ENCODE measurements around the gene STAG1. TPM values are rescaled to one million over a fixed set of nuclear protein-coding genes. Genes with fewer than 3 reads are reported as not detected.
A peak's percentile ranks its signal among the peaks of the same experiment; 100 is the strongest.

Gene STAG1
- total RNA-seq, 1 experiment from 2014 or later, result 34.6 TPM

GRCh38 chr3:136351905-136352304, 400.3 kb downstream of the STAG1 start:
- H2BK120ac ChIP-seq (ENCODE audit: low read depth, low read length, poor library complexity, severe bottlenecking), result no peak overlapping the region
- H2BK5ac ChIP-seq (ENCODE audit: insufficient read length, low read length), result no peak overlapping the region
- no peak overlapping the region for H3K18ac ChIP-seq (ENCODE audit: insufficient read length, low read depth, low read length)
- no peak overlapping the region for H3K9ac ChIP-seq (ENCODE audit: extremely low read depth, insufficient read length, low read length)
- H3K79me1 ChIP-seq (ENCODE audit: insufficient read depth, low read depth, low read length, poor library complexity, severe bottlenecking), result peaks cover 4% of the 10 kb centered on the region
- no peaks in the 10 kb centered on the region for H4K20me1 ChIP-seq (ENCODE audit: control insufficient read depth, insufficient read depth, insufficient read length)
- no peak overlapping the region for H3T11ph ChIP-seq (ENCODE audit: low read length)
- no peaks in the 10 kb centered on the region for H3K27me3 ChIP-seq (ENCODE audit: insufficient read depth, low read length)
- Mint-ChIP-seq H3K36me3 (ENCODE audit: insufficient read depth in 1 of 3, low read depth in 3 of 3) (peaks cover 0 to 17% (median 14%) of the 10 kb centered on the region in 3 experiments; a peak in 5 of 7 replicates), H3K27me3 (ENCODE audit: low read depth) (no peaks in the 10 kb centered on the region), H3K4me1 (peaks cover 8 to 11% of the 10 kb centered on the region in 2 experiments), H3K4me3 (no peak overlapping the region), H3K27ac (peak overlapping the region in 1 of 3 experiments; percentile 87; a peak in 2 of 7 replicates), H3K9me3 (no peaks in the 10 kb centered on the region; a peak in 1 of 5 replicates)
- no peak overlapping the region for H3K4me2 ChIP-seq (ENCODE audit: insufficient read depth, insufficient read length, low read length)
- no peak overlapping the region for H3K27ac ChIP-seq (ENCODE audit: insufficient read length, low read depth, low read length)
- H2BK12ac ChIP-seq (ENCODE audit: insufficient read length, low read depth, low read length), result no peak overlapping the region
- no peak for DNase-seq
- H4K5ac ChIP-seq (ENCODE audit: insufficient read length, low read depth, low read length), result no peak overlapping the region
- H3K4me1 ChIP-seq (ENCODE audit: insufficient read depth, low read length), result no peaks in the 10 kb centered on the region
- no CpG with 5 or more reads among the region's 3 CpGs for WGBS (ENCODE audit: extremely low coverage, insufficient read length, low lambda C conversion rate)
- H3K23ac ChIP-seq (ENCODE audit: insufficient read length, low read depth, low read length), result no peak overlapping the region
- no peak overlapping the region for H3K56ac ChIP-seq (ENCODE audit: insufficient read length, low read depth, low read length)
- H3K79me2 ChIP-seq (ENCODE audit: insufficient read depth, low read length), result no peaks in the 10 kb centered on the region
- no peak overlapping the region for H3K14ac ChIP-seq (ENCODE audit: insufficient read depth, low read length)
- no peaks in the 10 kb centered on the region for H3K9me3 ChIP-seq (ENCODE audit: control insufficient read depth, low read depth, low read length)
- H2AK5ac ChIP-seq (ENCODE audit: insufficient read length, low read length), result no peak overlapping the region
- H2AFZ ChIP-seq (ENCODE audit: low read length), result no peak overlapping the region
- TF ChIP-seq, protein P1, sequence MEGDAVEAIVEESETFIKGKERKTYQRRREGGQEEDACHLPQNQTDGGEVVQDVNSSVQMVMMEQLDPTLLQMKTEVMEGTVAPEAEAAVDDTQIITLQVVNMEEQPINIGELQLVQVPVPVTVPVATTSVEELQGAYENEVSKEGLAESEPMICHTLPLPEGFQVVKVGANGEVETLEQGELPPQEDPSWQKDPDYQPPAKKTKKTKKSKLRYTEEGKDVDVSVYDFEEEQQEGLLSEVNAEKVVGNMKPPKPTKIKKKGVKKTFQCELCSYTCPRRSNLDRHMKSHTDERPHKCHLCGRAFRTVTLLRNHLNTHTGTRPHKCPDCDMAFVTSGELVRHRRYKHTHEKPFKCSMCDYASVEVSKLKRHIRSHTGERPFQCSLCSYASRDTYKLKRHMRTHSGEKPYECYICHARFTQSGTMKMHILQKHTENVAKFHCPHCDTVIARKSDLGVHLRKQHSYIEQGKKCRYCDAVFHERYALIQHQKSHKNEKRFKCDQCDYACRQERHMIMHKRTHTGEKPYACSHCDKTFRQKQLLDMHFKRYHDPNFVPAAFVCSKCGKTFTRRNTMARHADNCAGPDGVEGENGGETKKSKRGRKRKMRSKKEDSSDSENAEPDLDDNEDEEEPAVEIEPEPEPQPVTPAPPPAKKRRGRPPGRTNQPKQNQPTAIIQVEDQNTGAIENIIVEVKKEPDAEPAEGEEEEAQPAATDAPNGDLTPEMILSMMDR (conservative IDR thresholded peaks at IDR 0.05), result peak; percentile 58
- no peak overlapping the region for H4K8ac ChIP-seq (replicated peaks; ENCODE audit: insufficient read length, low read depth, low read length)
- no peaks in the 10 kb centered on the region for H3K23me2 ChIP-seq (ENCODE audit: insufficient read length, low read depth, low read length, poor library complexity, severe bottlenecking)
- no peak overlapping the region for H2BK20ac ChIP-seq (ENCODE audit: low read depth, low read length, poor library complexity, severe bottlenecking)
- no peak overlapping the region for H3K4ac ChIP-seq (ENCODE audit: low read depth, low read length)
- no peak overlapping the region for H4K91ac ChIP-seq (ENCODE audit: insufficient read length, low read depth, low read length)
- no peak overlapping the region for H2BK15ac ChIP-seq (ENCODE audit: low read depth, low read length)

Measured in H9 (cell line).